NCI-H1092 treated with DMSO at 0.1 percent for 48 hours (cell line): ENCODE results near the gene TOX3.

Experiments used
- DNase-seq: peaks from one replicate; lab custom pipeline; 2025; lab: John Stamatoyannopoulos, UW

Gene TOX3

DNA sequence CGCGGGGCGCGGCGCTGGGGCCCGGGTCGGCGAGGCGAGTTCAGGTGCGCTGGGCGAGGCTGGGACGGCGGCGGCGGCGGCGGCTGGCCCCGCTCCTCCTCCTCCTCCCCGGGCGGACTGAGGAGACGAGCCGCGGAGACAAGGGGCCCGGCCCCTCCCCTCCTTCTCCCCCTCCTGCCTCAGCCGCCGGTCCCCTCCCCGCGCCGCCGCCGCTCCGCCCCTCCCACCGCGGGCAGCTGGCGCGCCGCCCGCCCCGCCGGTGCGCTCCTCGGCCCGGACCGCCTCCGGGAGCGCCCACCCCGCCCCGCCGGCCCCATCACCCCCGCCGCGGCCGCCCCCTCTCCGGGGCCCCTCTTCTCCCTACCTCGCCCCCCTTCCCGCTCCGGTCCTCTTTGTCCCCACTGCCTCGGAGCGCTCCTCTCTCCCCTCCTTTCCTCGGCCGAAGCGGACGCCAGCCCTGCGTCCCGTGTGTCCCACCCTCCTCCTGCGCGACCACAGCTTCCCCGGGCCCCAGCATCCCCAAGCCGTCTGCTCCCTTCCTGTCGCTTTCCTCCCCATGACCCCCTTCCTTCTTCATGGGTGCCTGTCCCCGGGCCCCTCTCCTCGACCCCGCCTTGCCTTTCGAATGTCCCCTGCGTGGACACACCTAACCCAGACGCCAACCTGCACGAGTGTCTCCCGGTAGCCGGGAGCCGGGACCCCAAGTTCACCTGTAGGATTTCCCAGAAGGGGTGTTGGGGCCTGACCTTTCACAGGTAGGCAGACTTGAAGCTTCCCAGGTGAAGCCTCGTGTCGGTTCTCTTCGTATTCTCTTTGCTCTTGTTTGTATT, at the start of gene TOX3:
Gene TOX3 (minus strand): TSS at position 140 of the 830 bp plus-strand sequence. CDS start 420 bp downstream, outside the sequence.
- peak; percentile 70 for DNase-seq

DNA sequence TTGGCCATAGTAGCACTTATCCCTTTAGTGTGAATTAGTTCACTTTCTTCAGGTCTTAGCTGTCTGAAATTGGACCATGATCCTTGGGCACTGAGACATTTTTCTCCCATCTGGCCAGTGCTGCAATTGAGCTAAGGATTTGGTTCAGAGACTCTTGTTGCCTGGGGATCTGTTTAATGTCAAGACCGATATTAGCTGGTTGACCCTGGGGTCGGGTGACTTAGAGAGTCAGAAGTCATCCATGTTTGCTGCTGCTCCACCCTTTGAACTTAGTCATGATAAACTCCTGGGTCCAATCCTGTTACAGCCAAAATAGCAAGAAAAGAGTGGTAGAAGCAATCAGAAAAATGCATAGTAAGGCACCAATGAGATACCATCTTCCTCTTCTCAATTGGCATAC, 45.8 kb upstream of the TOX3 start:
- no peak for DNase-seq

DNA sequence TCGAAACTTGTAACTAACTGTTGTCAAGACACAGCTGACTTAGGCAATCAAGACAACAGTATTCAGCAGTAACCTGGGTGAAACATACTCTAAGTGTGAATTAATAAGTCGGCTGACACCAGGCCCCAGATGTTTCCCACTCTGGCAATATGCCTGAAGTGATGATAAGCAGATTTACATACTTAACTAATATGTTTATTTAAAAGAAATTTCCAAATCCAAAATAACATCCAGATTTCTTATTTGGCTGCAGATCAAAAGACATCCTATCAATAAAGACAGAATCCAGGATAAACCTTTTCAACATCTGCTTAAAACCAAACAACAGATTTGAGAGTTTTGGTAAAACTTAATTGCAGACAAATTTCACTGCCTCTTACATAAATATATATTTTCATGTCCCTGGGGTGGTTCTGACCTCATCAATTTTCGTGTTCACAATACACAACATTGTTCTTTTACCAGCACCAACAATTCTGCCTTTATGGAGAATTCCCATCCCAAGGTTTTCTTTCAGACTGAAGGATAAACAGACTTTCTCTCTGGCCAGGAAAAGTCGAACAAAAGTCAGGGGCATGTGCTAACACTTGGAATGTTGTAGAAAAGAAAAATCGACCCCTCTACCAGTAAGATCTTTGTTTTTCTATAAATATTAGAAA, 45.1 kb upstream of the TOX3 start:
- DNase-seq: no peak

DNA sequence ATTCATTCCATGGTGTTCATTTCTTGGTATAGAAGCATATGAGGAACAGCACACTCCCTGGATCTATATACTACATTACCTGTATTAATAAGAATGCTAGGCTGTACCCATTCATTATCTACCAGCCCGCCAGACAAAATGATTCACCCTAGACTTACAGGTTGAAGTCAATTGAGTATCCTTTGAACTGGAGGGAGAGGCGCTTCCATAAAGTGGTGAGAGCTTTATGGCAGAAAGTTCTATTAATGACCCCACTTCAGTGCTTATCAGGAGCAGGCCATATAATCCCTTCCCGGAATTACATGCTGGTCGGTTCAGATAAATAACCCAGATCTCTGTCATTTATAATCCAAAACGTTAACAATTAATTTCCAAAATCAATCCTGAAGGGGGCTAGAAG, 44.5 kb upstream of the TOX3 start:
- no peak for DNase-seq

DNA sequence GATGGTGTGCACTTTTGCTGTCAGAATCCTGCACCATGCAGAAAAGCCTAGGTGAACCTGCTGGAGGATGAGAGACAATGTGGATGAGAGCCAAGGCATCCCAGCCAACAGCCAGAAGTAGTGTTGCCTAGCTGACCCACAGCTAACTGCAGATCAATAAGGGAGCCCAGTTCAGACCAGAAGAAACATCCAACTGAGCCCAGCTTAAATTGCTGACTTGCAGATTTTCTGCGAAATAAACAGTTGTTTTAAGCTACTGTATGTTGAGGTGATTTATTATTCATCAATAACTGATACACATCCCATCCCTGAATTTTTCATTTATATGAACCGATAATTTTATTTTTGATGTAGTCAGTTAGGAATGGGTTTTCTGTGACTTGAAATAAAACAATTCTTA, 39.2 kb upstream of the TOX3 start:
- DNase-seq: no peak

DNA sequence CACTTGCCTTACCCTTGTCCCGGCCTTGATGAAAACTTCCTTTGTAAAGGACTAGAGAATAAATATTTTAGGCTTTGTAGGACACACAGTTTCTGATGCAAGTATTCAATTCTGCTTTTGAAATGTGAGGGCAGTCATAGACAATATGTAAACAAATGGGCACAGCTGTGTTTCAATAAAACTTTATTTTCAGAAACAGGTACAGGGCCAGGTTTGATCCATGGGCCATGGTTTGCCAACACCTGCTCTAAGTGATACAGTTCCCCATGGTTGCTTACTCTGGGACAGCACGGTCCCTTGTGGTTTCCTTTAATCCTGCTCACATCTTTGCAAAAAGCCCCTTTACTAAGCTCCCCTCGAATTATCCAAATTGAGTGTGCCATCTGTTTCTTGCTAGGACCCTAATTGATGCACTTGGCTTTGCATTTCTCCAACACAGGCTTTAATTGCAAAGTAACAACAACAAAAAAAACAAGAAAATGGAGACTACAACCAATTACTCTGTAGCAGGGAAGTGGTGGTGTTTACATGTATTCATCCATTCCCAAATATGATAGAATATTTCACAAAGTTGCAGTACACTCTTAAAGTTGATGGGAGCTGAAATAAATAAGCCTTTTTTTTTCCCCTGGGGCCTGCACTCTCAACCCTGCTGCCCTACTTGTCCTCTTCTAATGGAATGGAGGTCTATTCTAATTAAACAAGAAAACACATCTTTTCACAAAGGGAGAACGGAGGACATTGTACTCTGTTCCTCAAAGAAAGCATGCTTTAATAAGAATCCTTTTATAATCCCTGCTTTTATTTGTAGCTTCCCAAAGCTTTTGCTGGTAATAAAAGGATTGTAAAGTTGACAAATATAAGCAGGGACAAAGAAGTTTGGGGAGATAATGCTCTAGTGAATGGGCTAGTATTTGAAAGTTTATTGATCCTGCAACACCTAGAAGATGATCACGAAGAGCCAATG, 37.7 kb upstream of the TOX3 start:
- DNase-seq: no peak

DNA sequence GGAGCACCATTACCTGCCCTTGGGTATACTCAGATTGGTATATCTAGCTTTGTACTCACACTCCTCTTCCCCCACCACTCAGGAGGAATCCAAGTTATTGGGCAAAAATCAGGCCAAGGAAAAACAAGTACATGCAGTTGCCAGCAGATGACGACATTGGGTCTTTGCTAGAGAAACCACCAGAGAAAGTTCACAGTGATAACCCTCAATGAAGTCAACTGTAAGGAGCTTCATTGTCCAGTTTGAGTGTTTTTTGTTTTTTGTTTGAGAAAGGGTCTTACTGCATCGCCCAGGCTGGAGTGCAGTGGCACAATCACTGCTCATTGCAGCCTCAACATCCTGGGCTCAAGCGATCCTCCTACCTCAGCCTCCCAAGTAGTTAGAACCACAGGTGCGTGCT, 34.6 kb upstream of the TOX3 start:
- no peak for DNase-seq

DNA sequence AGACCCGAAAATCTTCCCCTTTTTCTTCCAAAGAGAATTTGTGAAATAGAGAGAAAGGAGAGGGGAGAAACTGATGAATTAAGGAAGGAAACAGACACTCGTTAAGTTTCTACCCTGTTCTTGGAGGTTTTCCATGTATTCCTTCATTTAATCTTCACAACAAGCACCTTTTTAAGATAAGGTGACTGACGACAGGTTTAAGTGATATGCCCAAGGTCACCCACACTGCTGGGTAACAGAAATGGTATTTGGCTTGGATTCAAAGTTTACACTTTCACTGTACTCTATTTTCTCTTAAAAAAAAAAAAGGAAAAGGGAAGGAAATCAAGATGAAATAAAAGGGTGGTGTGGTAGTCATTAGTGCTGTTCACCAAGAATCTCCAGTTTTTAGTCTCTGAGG, 33.5 kb upstream of the TOX3 start:
- DNase-seq: no peak

DNA sequence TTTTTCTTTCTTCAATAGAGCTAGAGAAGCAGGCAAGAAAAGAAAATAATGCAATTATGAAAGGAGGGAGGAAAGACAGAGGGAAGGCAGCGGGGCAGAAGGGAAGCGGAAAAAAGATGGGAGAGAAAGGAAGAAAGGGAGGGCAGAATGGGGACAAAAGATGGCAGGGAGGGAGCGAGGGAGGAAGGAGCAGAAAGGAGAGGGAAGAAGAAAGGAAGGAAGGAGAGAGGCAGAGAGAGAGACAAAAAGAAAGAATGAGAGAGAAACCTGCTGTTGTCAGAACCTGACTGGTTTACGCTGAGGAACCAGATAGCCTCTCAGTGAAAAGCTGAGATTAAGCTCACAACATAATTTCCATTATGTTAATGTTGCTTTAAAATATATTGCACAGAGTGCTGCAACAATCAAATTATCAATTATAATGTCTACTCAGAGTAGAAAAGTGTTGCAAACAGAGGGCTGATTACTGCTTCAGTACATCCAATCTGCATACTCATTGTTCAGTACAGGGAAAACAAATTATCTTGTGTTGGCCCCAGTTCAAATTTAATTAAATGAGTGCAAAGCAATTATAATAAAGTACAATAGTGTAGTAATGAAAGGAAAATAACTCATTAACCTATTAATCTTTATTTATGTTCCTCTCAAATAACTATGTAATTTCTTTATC, 32.0 kb upstream of the TOX3 start:
- no peak for DNase-seq

DNA sequence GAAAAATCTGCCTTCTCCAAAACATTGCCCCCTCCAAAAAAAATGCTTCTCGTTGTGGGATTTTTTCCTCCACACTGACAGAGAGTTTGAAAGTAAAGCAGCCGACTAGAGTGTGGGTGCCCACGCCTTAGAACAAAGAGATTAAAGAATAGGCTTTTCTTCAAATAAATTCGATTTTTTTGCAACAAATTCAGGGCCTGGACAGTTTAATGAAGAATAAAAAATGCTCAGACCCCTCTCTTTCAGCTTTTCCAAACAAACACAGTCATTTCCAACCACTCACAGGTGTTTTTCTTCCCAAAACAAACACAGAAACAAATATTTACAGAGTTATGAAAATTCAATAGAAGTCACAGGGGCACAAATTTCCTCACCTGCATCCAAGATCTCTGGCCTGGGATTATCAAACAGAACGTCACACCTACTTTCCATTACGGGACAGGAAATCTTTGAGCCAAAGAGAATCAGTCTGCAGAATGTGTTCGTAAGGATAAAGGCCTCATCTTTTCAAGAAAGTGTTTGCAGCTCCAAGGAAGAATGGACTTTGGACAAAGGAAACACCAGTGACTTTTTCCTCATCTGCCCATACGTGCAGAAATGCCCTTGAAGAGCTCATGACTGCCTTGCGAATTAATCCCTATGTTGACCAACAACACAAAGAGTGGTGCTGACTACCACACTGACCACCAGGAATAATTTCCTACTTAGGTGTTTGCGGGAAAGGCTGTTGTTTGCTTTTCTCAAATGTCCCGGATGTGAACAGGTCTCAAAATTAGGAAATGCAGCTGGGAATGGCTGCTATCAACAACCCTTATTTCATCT, 31.3 kb upstream of the TOX3 start:
- DNase-seq: peak; percentile 50

DNA sequence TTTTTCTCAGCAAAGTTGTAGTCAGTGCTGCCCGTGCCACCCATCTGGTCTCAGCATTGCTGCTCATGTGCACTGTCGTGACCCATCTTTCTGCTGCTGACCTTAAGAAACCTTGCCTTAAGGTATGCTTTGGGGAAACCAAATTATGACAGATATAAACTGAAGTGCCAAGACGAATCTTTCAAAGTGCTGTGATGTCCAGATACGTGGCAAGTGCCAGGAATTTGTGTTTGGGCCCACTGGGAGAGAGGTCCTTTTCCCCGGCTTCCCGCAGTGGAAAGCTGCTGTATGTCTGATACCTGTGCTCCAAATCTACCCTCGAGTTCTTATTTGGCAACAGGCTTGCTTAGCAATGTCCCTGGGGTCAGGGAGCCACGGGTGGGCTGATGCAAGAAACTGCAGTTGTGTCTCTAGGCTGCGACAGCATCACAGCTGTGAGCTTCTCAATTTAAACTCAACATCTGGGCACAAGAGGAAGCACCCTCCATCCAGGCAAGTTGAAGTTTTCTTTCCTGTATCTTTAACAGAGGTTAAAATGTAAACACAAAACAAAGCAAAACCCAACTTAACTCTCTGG, 30.3 kb upstream of the TOX3 start:
- no peak for DNase-seq

DNA sequence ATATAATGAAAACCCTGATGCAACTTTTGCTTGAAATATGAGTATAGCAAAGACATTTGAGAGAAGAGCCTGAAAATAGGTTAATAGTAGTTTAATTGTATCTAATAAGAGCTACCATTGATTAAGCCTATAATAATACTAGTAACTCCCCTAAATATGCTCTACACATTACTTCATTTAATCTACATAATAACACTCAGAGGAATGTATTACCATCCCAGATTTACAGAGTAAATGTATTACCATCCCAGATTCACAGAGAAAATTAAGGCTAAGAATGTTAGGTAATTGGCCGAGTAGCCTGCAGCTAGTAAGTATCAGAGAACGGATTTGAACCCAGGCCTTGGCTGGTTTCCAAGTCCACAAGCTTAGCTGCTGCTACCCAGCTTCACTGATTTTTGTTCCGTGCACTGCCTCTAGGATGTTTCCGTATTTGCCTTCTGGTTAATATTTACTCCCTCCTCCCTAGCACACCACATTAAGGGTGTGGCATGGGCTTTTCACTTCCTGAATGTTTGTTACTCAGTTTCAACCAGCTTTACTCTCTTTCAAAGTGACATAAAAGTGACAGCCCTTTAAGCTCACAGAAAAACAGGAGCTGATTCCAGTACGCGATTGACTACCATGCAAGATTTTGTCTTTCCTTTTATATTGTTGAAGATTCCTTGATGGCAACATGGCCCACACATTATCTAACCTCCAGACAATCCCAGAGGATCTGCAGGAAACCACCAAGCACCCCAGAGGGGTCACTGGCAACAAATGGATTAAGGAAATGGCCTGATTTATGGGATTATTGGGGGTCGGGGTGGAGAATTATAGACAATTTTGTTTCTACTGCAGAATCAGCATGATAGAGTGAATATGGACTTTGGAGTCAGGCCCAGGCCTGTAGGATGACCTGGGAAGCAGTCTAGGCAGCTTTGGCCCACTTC, 26.7 kb upstream of the TOX3 start:
- DNase-seq: no peak

DNA sequence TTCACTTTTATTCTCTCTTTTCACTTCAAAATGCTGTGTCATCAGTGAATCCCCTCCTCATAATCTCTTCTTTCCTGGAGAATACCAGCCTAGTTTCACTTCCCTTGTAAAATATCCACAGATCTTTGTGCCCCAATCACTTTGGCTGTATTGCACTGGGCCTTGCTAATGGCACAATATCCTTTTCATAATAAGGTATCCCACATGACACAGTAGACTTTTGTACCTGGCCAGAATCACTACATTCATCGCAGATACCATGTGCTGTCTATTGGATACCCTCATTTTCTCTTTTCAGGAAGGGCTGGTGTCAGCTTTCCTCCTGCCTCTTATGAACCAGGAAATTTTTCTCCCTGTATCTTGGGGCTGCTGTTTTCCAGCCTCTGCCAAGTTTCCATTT, 25.7 kb upstream of the TOX3 start:
- peak; percentile 25 for DNase-seq

DNA sequence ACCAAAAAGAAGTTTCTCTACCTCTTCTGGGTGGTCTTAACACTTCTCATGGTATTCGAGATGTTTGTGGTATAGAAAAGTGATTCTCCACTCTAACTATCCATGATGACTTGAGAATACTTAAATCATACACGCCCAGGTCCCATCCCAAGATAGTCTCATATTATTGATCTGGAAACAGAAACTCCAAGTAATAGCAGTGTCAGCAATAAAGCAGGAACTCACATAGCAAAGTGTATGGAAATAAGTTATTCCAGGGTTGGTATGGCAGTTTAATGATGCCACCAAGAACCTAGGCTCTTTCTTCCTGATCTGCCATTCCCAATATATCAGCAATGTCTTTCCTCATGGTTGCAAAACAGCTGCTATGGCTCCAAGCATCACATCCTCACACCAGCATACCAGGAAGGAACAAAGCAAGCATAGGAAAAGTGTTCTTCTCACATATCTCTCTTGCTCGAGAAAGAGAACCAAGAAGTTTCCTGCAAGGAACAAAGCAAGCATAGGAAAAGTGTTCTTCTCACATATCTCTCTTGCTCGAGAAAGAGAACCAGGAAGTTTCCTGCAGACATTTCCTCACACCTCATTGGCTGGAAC, 23.6 kb upstream of the TOX3 start:
- DNase-seq: no peak

DNA sequence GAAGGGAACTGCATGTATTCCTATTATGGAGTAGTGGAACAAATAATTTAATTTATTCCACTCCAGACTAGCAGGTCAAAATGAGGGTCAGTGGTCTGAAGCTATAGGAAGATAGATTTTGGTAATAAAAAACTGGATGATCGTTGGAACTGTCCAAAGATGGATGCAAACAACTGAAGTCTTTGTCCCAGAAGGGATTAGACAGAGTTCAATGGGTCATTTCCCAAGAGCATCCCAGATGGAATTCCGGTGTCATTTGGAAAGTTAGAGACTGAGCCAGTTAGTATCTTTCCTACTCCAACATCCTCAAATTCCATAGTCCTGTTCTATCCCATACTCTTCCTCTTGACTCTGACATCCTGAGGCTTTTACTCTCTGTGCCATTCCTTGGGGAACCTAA, 22.8 kb upstream of the TOX3 start:
- DNase-seq: no peak

DNA sequence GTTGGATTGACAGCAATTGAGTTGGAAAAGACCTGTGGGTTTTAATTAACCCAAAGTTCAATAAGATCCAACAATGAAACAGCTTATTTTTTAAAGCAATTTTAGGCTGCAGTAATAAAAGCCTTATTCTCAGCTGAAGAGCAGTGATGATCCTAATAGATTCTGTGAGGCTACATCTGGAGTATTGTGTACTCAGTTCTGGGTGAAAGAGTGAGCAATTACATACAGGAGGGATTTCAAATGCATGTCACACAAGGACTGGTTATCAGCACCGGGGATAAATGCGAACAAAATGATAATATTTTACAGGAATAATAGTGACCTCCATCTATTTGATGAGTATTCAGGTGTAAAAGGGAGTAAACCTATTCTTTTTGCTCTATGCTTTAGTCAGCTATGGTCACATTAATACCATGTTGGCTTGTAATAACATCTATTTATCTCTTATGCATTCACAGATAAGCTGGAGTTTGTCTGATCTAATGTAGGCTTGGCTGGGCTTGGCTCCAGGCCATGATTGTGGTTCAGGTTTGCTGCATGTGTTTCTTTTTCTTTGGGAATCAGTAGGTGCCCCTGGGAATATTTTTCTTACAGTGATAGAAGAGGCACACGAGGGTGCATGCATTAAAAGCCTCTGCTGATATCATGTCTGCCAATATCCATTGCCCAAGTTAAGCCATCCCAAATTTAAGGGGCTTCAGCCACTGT, 22.2 kb upstream of the TOX3 start:
- peak; percentile 96 for DNase-seq

DNA sequence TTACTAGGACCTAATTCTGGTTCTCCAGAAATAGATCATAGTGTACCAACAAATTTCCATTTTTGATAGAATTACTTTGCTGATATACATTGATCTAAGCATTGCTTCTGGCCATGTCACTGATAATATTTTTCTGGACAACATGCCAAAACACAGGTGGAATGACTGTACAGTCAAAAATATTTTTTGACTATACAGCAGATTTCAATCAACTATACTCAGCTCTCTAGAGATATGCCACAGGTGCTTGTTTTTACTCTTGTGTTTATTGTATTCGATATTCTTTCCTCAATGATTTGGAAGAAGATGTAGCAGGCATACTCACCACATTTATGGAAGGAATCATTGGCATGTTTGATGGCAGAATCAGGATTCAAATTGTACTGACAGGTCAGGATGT, 21.6 kb upstream of the TOX3 start:
- DNase-seq: no peak

DNA sequence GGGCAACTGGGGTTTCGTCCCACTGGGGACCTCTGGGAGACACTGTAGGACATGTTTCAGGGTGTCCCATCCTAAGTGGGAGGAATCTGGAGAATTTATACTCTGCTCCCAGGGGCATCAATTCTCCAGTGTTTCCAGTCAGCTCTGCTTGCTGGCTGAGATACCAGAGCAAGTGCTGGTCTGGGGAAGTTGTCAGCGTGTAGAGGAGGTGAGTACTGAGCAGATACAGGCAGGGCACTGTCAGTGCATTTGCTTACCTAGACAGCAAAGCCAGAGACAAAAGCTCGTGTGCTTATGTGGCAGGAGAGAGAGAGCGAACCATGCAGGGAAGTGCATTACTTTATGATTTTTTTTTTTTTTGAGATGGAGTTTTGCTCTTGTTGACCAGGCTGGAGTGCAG, 20.2 kb upstream of the TOX3 start:
- no peak for DNase-seq
